ENCODE measurements around the gene DIO1.

GRCh38 chr1:53938136-53938830 lies 44.3 kb downstream of the DIO1 start:
- TF ChIP-seq CTCF (IDR thresholded peaks at IDR 0.05) (no peak), POLR2A (IDR thresholded peaks at IDR 0.05) (no peak)
